Activated T-cell treated with anti-CD3 and anti-CD28 coated beads, Interleukin-2, amount 50 U/mL, for 72 hours (primary cell): ENCODE data around the gene ATPAF1. TPM values are rescaled to one million over a fixed set of nuclear protein-coding genes. Genes with fewer than 3 reads are reported as not detected.
"Not testable (repeated sequence)": the region's sequence is repeated elsewhere in the genome, so short reads cannot be mapped to it uniquely, and the experiment has no call there.

Experiments used
- ATAC-seq, 2 donors: fragments of 150-1000 bp; cut with Tn5 transposase; replicated peaks in 1 of 2; 2 replicates each; pipeline ENCODE4 v1.10.0; 2021; ENCODE audit warnings: moderate library complexity in 2 of 2, mild to moderate bottlenecking in 1 of 2
- DNase-seq, 2 donors: peaks; one replicate each; pipeline ENCODE4 v3.0.0; 2021 to 2022; ENCODE audit warnings: mixed read lengths in 1 of 2
- H3K27ac Mint-ChIP-seq: one replicate; pipeline ENCODE4 v1.8.0; 2022; ENCODE audit warnings: mild to moderate bottlenecking, moderate library complexity, mixed read lengths
- H3K27me3 Mint-ChIP-seq: one replicate; pipeline ENCODE4 v1.8.0; 2022; ENCODE audit warnings: low read depth, mixed read lengths
- H3K36me3 Mint-ChIP-seq, 2 donors: one replicate each; pipeline ENCODE4 v1.8.0; 2022; ENCODE audit warnings: mixed read lengths in 2 of 2, mild to moderate bottlenecking in 1 of 2; ENCODE audit not compliant: insufficient read depth in 2 of 2
- H3K4me1 Mint-ChIP-seq: one replicate; pipeline ENCODE4 v1.8.0; 2022; ENCODE audit warnings: low read depth, mixed read lengths
- H3K4me3 Mint-ChIP-seq, 2 donors: one replicate each; pipeline ENCODE4 v1.8.0; 2022; ENCODE audit warnings: mild to moderate bottlenecking in 2 of 2, mixed read lengths in 2 of 2, moderate library complexity in 2 of 2
- H3K9me3 Mint-ChIP-seq, 2 donors: one replicate each; pipeline ENCODE4 v1.8.0; 2022; ENCODE audit warnings: mixed read lengths in 2 of 2
- total RNA-seq, 2 donors: library from RNA; stranded (reverse); gene quantifications; one replicate each; pipeline ENCODE4 v1.2.3, GENCODE V29; 2022

Gene ATPAF1
- 10 to 100 TPM; 45.7 to 47.5 TPM for total RNA-seq

GRCh38 chr1:46667782-46668760, at the start of gene ATPAF1:
Gene ATPAF1, minus strand, starts transcription at chr1:46668364. Its CDS starts 42 bp downstream, at chr1:46668322.
- H3K4me1 Mint-ChIP-seq = peaks cover 18% of the 10 kb centered on the region
- peak within 1 kb of the TSS; percentile 52 for H3K27ac Mint-ChIP-seq
- DNase-seq = peak; percentile 69 to 78
- peaks cover 5 to 10% of the 10 kb centered on the region in 2 donors for H3K36me3 Mint-ChIP-seq
- no peaks in the 10 kb centered on the region for H3K9me3 Mint-ChIP-seq
- ATAC-seq = peak; percentile 90
- H3K4me3 Mint-ChIP-seq = peak within 1 kb of the TSS; percentile 76 to 85
- no peaks in the 10 kb centered on the region for H3K27me3 Mint-ChIP-seq

DNA sequence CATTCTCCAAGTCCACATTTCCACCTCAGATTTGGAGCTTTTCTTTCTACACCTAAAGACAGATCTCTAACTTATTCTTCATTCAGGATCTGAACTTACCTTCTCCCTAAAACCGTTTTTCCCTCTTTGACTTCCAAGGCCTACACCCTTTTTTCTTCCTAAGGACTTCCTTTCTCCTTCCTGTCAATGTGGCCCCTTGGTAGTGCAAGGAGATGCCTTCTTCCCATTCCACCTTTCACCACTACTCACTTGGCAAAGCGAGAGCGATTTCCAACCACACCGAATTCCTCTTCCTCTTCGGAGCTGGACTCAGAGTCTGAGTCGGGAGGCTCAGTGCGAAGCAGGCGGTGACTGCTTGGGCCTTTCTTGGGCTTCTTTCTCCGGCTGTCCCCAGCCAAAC, 49.5 kb upstream of the ATPAF1 start:
- Mint-ChIP-seq H3K9me3 (peaks cover 0 to 2% of the 10 kb centered on the region in 2 donors), H3K36me3 (peaks cover 2 to 10% of the 10 kb centered on the region in 2 donors)

GRCh38 chr1:46714976-46715375, 46.8 kb upstream of the ATPAF1 start:
- ATAC-seq = no peak
- Mint-ChIP-seq H3K27me3 (no peaks in the 10 kb centered on the region), H3K4me1 (peaks cover 40% of the 10 kb centered on the region), H3K4me3 (no peak overlapping the region), H3K27ac (no peak overlapping the region), H3K9me3 (peaks cover 0 to 2% of the 10 kb centered on the region in 2 donors), H3K36me3 (peaks cover 2 to 15% of the 10 kb centered on the region in 2 donors)
- no peak for DNase-seq

More for the DNA sequence above, 49.5 kb upstream of the ATPAF1 start:
- no peak for DNase-seq
- ATAC-seq = no peak
- Mint-ChIP-seq H3K27ac (peak overlapping the region; percentile 83), H3K27me3 (no peaks in the 10 kb centered on the region), H3K4me1 (peaks cover 41% of the 10 kb centered on the region), H3K4me3 (peak overlapping the region; percentile 95 to 97)

GRCh38 chr1:46708121-46708520, 40.0 kb upstream of the ATPAF1 start:
- H3K27ac Mint-ChIP-seq = no peak overlapping the region
- no peaks in the 10 kb centered on the region for H3K27me3 Mint-ChIP-seq
- DNase-seq (no peak), ATAC-seq (no peak)
- no peak overlapping the region for H3K4me3 Mint-ChIP-seq
- peaks cover 14% of the 10 kb centered on the region for H3K4me1 Mint-ChIP-seq
- H3K9me3 Mint-ChIP-seq = no peaks in the 10 kb centered on the region
- H3K36me3 Mint-ChIP-seq = peaks cover 2 to 34% of the 10 kb centered on the region in 2 donors

DNA sequence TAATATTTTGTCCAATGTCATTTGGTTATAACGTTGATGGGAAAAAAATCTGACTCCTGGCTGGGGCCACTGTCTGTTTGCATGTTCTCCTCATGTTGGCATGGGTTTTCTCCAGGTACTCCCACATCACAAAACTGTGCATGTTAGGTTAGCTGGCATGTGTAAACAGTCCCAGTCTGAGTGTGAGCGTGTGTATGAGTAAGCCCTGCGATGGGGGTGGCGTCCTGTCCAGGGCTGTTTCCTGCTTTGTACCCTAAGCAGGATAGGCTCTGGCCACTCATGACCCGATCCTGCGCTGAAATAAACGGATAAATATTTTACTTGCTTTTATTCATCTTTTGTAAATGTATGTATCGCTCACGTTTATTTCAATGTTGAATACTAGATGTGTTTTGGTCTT, 37.2 kb upstream of the ATPAF1 start:
- no peak for DNase-seq
- H3K36me3 Mint-ChIP-seq = peaks cover 2 to 30% of the 10 kb centered on the region in 2 donors
- peaks cover 14% of the 10 kb centered on the region for H3K4me1 Mint-ChIP-seq
- H3K27ac Mint-ChIP-seq = no peak overlapping the region
- peak in 1 of 2 donors; percentile 56 for ATAC-seq
- H3K4me3 Mint-ChIP-seq = no peak overlapping the region
- H3K9me3 Mint-ChIP-seq = no peaks in the 10 kb centered on the region
- no peaks in the 10 kb centered on the region for H3K27me3 Mint-ChIP-seq

DNA sequence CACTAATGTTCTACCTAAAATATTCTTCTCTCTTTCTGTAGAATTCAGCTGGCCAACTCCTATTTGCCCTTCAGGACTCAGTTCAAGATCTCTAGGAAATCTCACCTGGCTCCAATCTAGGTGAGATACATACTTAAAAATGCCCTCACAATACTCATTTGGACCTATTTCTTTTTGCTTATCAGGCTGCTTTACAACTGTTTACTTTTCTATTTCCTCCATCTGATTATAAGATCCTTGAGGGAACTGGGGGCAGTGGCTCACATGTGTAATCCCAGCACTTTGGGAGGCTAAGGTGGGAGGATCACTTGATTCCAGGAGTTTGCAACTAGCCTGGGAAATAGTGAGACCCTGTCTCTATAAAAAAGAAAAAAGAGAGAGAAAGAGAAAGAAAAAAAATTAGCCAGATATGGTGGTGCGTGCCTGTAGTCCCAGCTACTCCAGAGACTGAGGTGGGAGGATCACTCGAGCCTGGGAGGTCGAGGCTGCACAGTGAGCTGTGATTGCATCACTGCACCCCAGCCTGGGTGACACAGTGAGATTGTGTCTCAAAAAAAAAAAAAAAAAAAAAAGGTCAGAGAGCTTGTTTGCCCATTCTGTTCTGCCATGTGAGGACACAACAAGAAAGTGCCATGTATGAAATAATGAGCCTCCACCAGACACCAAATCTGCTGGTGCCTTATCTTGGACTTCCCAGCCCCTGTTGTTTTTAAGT, 35.9 kb upstream of the ATPAF1 start:
- Mint-ChIP-seq H3K4me1 (peaks cover 9% of the 10 kb centered on the region), H3K36me3 (peaks cover 2 to 25% of the 10 kb centered on the region in 2 donors), H3K9me3 (no peaks in the 10 kb centered on the region), H3K4me3 (no peak overlapping the region), H3K27me3 (no peaks in the 10 kb centered on the region), H3K27ac (peak overlapping the region; percentile 26)
- DNase-seq (no peak), ATAC-seq (no peak)

DNA sequence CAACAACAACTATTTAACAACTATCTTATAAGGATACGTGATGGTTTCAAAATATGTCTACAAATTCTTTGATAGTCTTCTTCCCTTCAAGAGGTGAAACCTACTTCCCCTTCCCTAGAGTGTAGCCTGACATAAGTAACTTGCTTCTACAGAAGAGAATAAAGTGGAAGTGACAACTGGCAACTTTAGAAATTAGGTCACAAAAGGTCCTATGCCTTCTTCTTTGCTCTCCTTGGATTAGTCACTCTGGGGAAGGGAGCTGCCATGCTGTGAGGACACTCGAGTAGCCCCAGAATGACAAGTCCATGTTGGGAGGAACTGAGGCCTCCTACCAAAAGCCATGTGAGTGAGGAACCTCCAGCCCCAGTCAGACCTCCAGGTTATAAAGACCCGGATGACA, 31.5 kb upstream of the ATPAF1 start:
- DNase-seq = no peak
- H3K9me3 Mint-ChIP-seq = peaks cover 0 to 2% of the 10 kb centered on the region in 2 donors
- no peak for ATAC-seq
- no peak overlapping the region for H3K4me3 Mint-ChIP-seq
- H3K27me3 Mint-ChIP-seq = no peaks in the 10 kb centered on the region
- peaks cover 8% of the 10 kb centered on the region for H3K4me1 Mint-ChIP-seq
- peaks cover 10 to 21% of the 10 kb centered on the region in 2 donors for H3K36me3 Mint-ChIP-seq
- no peak overlapping the region for H3K27ac Mint-ChIP-seq

GRCh38 chr1:46697053-46697452, 28.9 kb upstream of the ATPAF1 start:
- no peaks in the 10 kb centered on the region for H3K4me1 Mint-ChIP-seq
- H3K27ac Mint-ChIP-seq = peak overlapping the region; percentile 13

GRCh38 chr1:46694676-46695075, 26.5 kb upstream of the ATPAF1 start:
- H3K36me3 Mint-ChIP-seq = peaks cover 12 to 30% of the 10 kb centered on the region in 2 donors
- not testable (repeated sequence) for H3K27me3 Mint-ChIP-seq, H3K4me1 Mint-ChIP-seq, ATAC-seq, H3K9me3 Mint-ChIP-seq, H3K27ac Mint-ChIP-seq, DNase-seq, H3K4me3 Mint-ChIP-seq

More at GRCh38 chr1:46697053-46697452, 28.9 kb upstream of the ATPAF1 start:
- ATAC-seq (no peak), DNase-seq (no peak)
- no peaks in the 10 kb centered on the region for H3K27me3 Mint-ChIP-seq
- H3K9me3 Mint-ChIP-seq = peaks cover 0 to 2% of the 10 kb centered on the region in 2 donors
- H3K36me3 Mint-ChIP-seq = peaks cover 10 to 20% of the 10 kb centered on the region in 2 donors
- no peak overlapping the region for H3K4me3 Mint-ChIP-seq

GRCh38 chr1:46692811-46693770, 24.9 kb upstream of the ATPAF1 start:
- peaks cover 0 to 2% of the 10 kb centered on the region in 2 donors for H3K9me3 Mint-ChIP-seq
- DNase-seq (no peak), ATAC-seq (no peak)
- H3K4me3 Mint-ChIP-seq = no peak overlapping the region
- H3K27ac Mint-ChIP-seq = no peak overlapping the region
- H3K4me1 Mint-ChIP-seq = peaks cover 5% of the 10 kb centered on the region
- peaks cover 11 to 33% of the 10 kb centered on the region in 2 donors for H3K36me3 Mint-ChIP-seq
- H3K27me3 Mint-ChIP-seq = no peaks in the 10 kb centered on the region

DNA sequence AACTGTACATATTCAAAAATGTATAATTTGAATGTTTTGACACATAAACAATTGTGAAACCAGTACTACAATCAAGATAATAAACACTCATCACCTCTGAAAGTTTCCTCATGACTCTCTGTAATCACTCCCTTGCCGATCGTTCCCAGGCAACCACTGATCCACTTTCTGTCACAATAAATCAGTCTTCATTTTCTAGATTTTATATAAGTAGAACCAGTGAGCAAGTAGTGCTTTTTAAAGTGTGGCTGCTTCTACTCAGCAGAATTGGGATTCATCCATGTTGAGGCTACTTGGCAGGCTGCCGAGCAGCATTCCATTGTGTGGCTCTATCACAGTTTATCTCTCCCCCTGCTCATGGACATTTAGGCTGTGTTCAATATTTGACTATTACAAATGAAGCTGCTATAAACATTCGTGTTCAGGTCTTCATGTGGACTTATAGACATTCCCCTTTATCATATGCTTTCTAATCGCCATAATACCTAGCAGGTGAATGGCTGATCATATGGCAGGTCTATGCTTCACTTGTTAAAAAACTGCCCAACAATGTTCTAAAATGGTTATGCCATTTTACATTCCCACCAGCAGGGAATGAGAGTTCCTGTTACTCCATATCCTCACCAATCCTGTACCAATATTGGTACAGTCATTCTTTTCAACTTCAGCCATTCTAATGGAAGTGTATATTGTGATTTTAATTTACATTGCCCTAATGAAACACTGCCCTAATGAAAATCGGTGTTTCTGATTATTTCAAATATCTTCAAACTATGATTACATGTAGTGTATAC, 24.0 kb upstream of the ATPAF1 start:
- DNase-seq (no peak), ATAC-seq (no peak)
- H3K27me3 Mint-ChIP-seq = no peaks in the 10 kb centered on the region
- H3K4me1 Mint-ChIP-seq = peaks cover 6% of the 10 kb centered on the region
- H3K36me3 Mint-ChIP-seq = peaks cover 11 to 32% of the 10 kb centered on the region in 2 donors
- peaks cover 0 to 2% of the 10 kb centered on the region in 2 donors for H3K9me3 Mint-ChIP-seq
- H3K27ac Mint-ChIP-seq = no peak overlapping the region
- no peak overlapping the region for H3K4me3 Mint-ChIP-seq
